WTC11 (cell line): ENCODE results near the gene PRDX2. TPM values are rescaled to one million over a fixed set of nuclear protein-coding genes. Genes with fewer than 3 reads are reported as not detected.

Experiments
- ATAC-seq: fragments of 200-7000 bp; cut with Tn5 transposase; 2 replicates; pipeline ENCODE4 v1.10.0; 2021; ENCODE audit warnings: mild to moderate bottlenecking, moderate library complexity
- CTCF ChIA-PET: fragments of 300-600 bp; sonication (Branson Sonifier 250); formaldehyde crosslinking; loops from one replicate; lab custom pipeline; 2021; ENCODE audit warnings: antibody characterized with exemption; lab: Charles Lee
- POLR2A ChIA-PET: fragments of 350-600 bp; sonication (Branson Sonifier 250); formaldehyde crosslinking; loops from one replicate; lab custom pipeline; 2021; ENCODE audit warnings: antibody characterized with exemption; lab: Charles Lee
- DNase-seq: peaks from one replicate; pipeline ENCODE4 v3.0.0; 2021; ENCODE audit warnings: low spot score
- H3K27ac Mint-ChIP-seq: 2 replicates; pipeline ENCODE4 v1.8.0; 2021; ENCODE audit warnings: mixed read lengths
- H3K27me3 Mint-ChIP-seq: 2 replicates; pipeline ENCODE4 v1.8.0; 2021; ENCODE audit warnings: low read depth, mild to moderate bottlenecking, moderate library complexity, mixed read lengths
- H3K36me3 Mint-ChIP-seq: 2 replicates; pipeline ENCODE4 v1.8.0; 2021; ENCODE audit warnings: mixed read lengths
- H3K4me1 Mint-ChIP-seq: 2 replicates; pipeline ENCODE4 v1.8.0; 2022; ENCODE audit warnings: mixed read lengths
- H3K4me3 Mint-ChIP-seq: 2 replicates; pipeline ENCODE4 v1.8.0; 2021; ENCODE audit warnings: mild to moderate bottlenecking, moderate library complexity, mixed read lengths
- H3K9me3 Mint-ChIP-seq: 2 replicates; pipeline ENCODE4 v1.8.0; 2021; ENCODE audit warnings: mixed read lengths
- FOXJ3 ChIP-seq: sonication (generic); formaldehyde crosslinking; IDR thresholded peaks from 2 replicates; pipeline ENCODE4 v1.9.0; 2021; ENCODE audit warnings: missing genetic modification reagents, mild to moderate bottlenecking, borderline replicate concordance
- GRHL2 ChIP-seq: fragments of 250-450 bp; sonication (Bioruptor Pico); IDR thresholded peaks from 2 replicates; pipeline ENCODE4 v1.8.0; 2022; ENCODE audit warnings: mild to moderate bottlenecking, moderate library complexity; ENCODE audit not compliant: insufficient replicate concordance, severe bottlenecking
- MXD4 ChIP-seq: fragments of 250-450 bp; sonication (Bioruptor Pico); IDR thresholded peaks from 2 replicates; pipeline ENCODE4 v1.8.0; 2021; ENCODE audit warnings: mild to moderate bottlenecking, moderate library complexity, borderline replicate concordance
- NR1H2 ChIP-seq: sonication (generic); formaldehyde crosslinking; IDR thresholded peaks from 2 replicates; pipeline ENCODE4 v1.9.0; 2021; ENCODE audit warnings: mild to moderate bottlenecking, moderate library complexity, missing genetic modification reagents
- NR2C2 ChIP-seq: sonication (generic); formaldehyde crosslinking; IDR thresholded peaks from 2 replicates; pipeline ENCODE4 v1.8.0; 2022; ENCODE audit warnings: mild to moderate bottlenecking, missing genetic modification reagents
- TEAD1 ChIP-seq: sonication (generic); formaldehyde crosslinking; IDR thresholded peaks from 2 replicates; pipeline ENCODE4 v1.8.0; 2022; ENCODE audit warnings: mild to moderate bottlenecking, missing genetic modification reagents
- TP53 ChIP-seq: sonication (generic); formaldehyde crosslinking; IDR thresholded peaks from 2 replicates; pipeline ENCODE4 v1.8.1; 2023; ENCODE audit warnings: mild to moderate bottlenecking, missing genetic modification reagents
- ZNF138 ChIP-seq: sonication (generic); formaldehyde crosslinking; conservative IDR thresholded peaks from 2 replicates; pipeline ENCODE4 v1.8.1; 2022; ENCODE audit warnings: mild to moderate bottlenecking, moderate library complexity, missing genetic modification reagents
- ZNF219 ChIP-seq: sonication (generic); formaldehyde crosslinking; IDR thresholded peaks from 2 replicates; pipeline ENCODE4 v1.8.0; 2023; ENCODE audit warnings: missing genetic modification reagents, mild to moderate bottlenecking, borderline replicate concordance
- ZNF396 ChIP-seq: fragments of 250-450 bp; sonication (Bioruptor Pico); IDR thresholded peaks from 2 replicates; pipeline ENCODE4 v1.8.0; 2021; ENCODE audit warnings: mild to moderate bottlenecking, moderate library complexity, borderline replicate concordance
- total RNA-seq: library from RNA; stranded (reverse); gene quantifications from 3 replicates; pipeline ENCODE4 v1.2.3, GENCODE V29; 2021
- TF ChIP-seq, protein P1 (sequence below): fragments of 250-450 bp; sonication (Bioruptor Pico); IDR thresholded peaks from 2 replicates; pipeline ENCODE4 v1.9.0; 2021; ENCODE audit warnings: mild to moderate bottlenecking, borderline replicate concordance
- TF ChIP-seq, protein P2 (sequence below): sonication (generic); formaldehyde crosslinking; IDR thresholded peaks from 2 replicates; pipeline ENCODE4 v1.8.1; 2022; ENCODE audit warnings: mild to moderate bottlenecking, moderate library complexity, missing genetic modification reagents
- TF ChIP-seq, protein P3 (sequence below): sonication (generic); formaldehyde crosslinking; IDR thresholded peaks from 2 replicates; pipeline ENCODE4 v1.8.0; 2022; ENCODE audit warnings: missing genetic modification reagents
- TF ChIP-seq, protein P4 (sequence below): sonication (generic); formaldehyde crosslinking; IDR thresholded peaks from 2 replicates; pipeline ENCODE4 v1.8.1; 2023; ENCODE audit warnings: mild to moderate bottlenecking, missing genetic modification reagents, moderate library complexity
- TF ChIP-seq, protein P5 (sequence below): sonication (generic); formaldehyde crosslinking; IDR thresholded peaks from 2 replicates; pipeline ENCODE4 v1.8.1; 2022; ENCODE audit warnings: low read depth, mild to moderate bottlenecking, moderate library complexity, missing genetic modification reagents, borderline replicate concordance
- TF ChIP-seq, protein P6 (sequence below): fragments of 250-450 bp; sonication (Bioruptor Pico); IDR thresholded peaks from 2 replicates; pipeline ENCODE4 v2.1.2; 2022; ENCODE audit warnings: mild to moderate bottlenecking, moderate library complexity

PRDX2 gene
- total RNA-seq, 1 experiment from 2014 or later = 378 TPM

DNA sequence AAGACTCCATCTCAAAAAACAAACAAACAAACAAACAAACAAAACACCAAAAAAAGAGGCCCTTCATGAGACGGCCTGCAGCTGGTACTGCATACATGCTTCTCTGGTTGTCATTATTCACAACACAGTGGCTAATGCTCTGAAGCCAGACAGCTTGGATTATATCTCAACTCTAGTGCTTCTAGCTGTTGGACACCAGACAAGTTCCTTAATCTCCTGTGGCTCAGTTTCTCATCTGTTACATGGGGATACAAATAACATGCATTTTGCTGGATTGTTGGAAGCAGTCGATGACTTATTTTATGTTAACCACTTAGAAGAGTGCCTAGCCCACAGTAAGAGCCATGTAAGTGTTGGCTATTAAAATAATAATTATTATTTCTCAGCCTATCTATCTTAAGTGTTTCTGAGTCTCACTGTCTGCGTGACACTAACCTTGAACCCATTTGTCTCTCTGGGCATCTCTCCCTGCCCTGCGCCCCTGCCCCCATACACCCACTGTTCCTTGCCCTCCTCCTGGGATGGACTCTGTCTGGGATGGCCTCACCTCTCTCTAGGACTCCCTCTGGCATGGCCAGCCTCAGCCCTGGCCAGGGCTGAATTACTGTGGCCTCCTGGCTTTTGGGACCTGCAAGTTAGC, 13.4 kb downstream of the PRDX2 start (continued):
- TF ChIP-seq ZNF138 (CRISPR knock-in tag) (no peak), NR2C2 (CRISPR knock-in tag) (no peak), ZNF396 (CRISPR knock-in tag) (no peak), TP53 (no peak), TEAD1 (no peak), ZNF219 (no peak), MXD4 (no peak), GRHL2 (CRISPR knock-in tag) (no peak), NR1H2 (CRISPR knock-in tag) (no peak)
- TF ChIP-seq, protein P1, sequence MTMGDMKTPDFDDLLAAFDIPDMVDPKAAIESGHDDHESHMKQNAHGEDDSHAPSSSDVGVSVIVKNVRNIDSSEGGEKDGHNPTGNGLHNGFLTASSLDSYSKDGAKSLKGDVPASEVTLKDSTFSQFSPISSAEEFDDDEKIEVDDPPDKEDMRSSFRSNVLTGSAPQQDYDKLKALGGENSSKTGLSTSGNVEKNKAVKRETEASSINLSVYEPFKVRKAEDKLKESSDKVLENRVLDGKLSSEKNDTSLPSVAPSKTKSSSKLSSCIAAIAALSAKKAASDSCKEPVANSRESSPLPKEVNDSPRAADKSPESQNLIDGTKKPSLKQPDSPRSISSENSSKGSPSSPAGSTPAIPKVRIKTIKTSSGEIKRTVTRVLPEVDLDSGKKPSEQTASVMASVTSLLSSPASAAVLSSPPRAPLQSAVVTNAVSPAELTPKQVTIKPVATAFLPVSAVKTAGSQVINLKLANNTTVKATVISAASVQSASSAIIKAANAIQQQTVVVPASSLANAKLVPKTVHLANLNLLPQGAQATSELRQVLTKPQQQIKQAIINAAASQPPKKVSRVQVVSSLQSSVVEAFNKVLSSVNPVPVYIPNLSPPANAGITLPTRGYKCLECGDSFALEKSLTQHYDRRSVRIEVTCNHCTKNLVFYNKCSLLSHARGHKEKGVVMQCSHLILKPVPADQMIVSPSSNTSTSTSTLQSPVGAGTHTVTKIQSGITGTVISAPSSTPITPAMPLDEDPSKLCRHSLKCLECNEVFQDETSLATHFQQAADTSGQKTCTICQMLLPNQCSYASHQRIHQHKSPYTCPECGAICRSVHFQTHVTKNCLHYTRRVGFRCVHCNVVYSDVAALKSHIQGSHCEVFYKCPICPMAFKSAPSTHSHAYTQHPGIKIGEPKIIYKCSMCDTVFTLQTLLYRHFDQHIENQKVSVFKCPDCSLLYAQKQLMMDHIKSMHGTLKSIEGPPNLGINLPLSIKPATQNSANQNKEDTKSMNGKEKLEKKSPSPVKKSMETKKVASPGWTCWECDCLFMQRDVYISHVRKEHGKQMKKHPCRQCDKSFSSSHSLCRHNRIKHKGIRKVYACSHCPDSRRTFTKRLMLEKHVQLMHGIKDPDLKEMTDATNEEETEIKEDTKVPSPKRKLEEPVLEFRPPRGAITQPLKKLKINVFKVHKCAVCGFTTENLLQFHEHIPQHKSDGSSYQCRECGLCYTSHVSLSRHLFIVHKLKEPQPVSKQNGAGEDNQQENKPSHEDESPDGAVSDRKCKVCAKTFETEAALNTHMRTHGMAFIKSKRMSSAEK = no peak
- TF ChIP-seq, protein P2, sequence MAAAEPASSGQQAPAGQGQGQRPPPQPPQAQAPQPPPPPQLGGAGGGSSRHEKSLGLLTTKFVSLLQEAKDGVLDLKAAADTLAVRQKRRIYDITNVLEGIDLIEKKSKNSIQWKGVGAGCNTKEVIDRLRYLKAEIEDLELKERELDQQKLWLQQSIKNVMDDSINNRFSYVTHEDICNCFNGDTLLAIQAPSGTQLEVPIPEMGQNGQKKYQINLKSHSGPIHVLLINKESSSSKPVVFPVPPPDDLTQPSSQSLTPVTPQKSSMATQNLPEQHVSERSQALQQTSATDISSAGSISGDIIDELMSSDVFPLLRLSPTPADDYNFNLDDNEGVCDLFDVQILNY = no peak
- TF ChIP-seq, protein P3, sequence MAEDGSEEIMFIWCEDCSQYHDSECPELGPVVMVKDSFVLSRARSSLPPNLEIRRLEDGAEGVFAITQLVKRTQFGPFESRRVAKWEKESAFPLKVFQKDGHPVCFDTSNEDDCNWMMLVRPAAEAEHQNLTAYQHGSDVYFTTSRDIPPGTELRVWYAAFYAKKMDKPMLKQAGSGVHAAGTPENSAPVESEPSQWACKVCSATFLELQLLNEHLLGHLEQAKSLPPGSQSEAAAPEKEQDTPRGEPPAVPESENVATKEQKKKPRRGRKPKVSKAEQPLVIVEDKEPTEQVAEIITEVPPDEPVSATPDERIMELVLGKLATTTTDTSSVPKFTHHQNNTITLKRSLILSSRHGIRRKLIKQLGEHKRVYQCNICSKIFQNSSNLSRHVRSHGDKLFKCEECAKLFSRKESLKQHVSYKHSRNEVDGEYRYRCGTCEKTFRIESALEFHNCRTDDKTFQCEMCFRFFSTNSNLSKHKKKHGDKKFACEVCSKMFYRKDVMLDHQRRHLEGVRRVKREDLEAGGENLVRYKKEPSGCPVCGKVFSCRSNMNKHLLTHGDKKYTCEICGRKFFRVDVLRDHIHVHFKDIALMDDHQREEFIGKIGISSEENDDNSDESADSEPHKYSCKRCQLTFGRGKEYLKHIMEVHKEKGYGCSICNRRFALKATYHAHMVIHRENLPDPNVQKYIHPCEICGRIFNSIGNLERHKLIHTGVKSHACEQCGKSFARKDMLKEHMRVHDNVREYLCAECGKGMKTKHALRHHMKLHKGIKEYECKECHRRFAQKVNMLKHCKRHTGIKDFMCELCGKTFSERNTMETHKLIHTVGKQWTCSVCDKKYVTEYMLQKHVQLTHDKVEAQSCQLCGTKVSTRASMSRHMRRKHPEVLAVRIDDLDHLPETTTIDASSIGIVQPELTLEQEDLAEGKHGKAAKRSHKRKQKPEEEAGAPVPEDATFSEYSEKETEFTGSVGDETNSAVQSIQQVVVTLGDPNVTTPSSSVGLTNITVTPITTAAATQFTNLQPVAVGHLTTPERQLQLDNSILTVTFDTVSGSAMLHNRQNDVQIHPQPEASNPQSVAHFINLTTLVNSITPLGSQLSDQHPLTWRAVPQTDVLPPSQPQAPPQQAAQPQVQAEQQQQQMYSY (CRISPR knock-in tag) = no peak
- TF ChIP-seq, protein P4, sequence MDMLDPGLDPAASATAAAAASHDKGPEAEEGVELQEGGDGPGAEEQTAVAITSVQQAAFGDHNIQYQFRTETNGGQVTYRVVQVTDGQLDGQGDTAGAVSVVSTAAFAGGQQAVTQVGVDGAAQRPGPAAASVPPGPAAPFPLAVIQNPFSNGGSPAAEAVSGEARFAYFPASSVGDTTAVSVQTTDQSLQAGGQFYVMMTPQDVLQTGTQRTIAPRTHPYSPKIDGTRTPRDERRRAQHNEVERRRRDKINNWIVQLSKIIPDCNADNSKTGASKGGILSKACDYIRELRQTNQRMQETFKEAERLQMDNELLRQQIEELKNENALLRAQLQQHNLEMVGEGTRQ (CRISPR knock-in tag) = no peak
- TF ChIP-seq, protein P5, sequence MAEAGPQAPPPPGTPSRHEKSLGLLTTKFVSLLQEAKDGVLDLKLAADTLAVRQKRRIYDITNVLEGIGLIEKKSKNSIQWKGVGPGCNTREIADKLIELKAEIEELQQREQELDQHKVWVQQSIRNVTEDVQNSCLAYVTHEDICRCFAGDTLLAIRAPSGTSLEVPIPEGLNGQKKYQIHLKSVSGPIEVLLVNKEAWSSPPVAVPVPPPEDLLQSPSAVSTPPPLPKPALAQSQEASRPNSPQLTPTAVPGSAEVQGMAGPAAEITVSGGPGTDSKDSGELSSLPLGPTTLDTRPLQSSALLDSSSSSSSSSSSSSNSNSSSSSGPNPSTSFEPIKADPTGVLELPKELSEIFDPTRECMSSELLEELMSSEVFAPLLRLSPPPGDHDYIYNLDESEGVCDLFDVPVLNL = no peak

DNA sequence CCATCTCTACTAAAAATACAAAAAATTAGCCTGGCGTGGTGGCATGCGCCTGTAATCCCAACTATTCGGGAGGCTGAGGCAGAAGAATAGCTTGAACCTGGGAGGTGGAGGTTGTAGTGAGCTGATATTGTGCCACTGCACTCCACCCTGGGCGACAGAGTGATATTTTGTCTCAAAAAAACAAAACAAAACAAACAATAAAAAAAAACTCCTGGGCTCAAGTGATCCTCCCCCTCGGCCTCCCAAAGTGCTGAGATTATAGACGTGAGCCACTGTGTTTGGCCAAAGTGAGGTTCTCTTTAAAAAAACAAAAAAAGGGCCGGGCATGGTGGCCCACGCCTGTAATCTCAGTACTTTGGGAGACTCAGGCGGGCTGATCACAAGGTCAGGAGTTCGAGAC, 14.1 kb downstream of the PRDX2 start:
- peaks cover 24% of the 10 kb centered on the region for H3K4me1 Mint-ChIP-seq
- H3K36me3 Mint-ChIP-seq = no peaks in the 10 kb centered on the region
- CTCF ChIA-PET = interaction anchor here (1.0 to 3.4 kb wide), 4 partner anchors 9 to 64 kb away, joined by 3 to 29 read pairs (median 7); no protein-coding TSS in a partner anchor
- no peaks in the 10 kb centered on the region for H3K9me3 Mint-ChIP-seq
- H3K4me3 Mint-ChIP-seq = no peak overlapping the region
- DNase-seq = no peak
- TF ChIP-seq FOXJ3 (CRISPR knock-in tag) (no peak), ZNF219 (no peak)
- TF ChIP-seq, protein P6, sequence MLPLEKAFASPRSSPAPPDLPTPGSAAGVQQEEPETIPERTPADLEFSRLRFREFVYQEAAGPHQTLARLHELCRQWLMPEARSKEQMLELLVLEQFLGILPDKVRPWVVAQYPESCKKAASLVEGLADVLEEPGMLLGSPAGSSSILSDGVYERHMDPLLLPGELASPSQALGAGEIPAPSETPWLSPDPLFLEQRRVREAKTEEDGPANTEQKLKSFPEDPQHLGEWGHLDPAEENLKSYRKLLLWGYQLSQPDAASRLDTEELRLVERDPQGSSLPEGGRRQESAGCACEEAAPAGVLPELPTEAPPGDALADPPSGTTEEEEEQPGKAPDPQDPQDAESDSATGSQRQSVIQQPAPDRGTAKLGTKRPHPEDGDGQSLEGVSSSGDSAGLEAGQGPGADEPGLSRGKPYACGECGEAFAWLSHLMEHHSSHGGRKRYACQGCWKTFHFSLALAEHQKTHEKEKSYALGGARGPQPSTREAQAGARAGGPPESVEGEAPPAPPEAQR (CRISPR knock-in tag) = no peak
- TF ChIP-seq, all 79 proteins: peak for 0
- no peak overlapping the region for H3K27ac Mint-ChIP-seq
- H3K27me3 Mint-ChIP-seq = peaks cover 15% of the 10 kb centered on the region
- ATAC-seq = no peak
- POLR2A ChIA-PET = interaction anchor here (1.3 kb wide), 1 partner anchor 9 kb away, joined by 4 read pairs; no protein-coding TSS in a partner anchor
